HCT116 (cell line): ENCODE data around the gene CAMKMT. TPM values are rescaled to one million over a fixed set of nuclear protein-coding genes. Genes with fewer than 3 reads are reported as not detected.

Experiments used
- ATAC-seq: fragments of 200-7000 bp; cut with Tn5 transposase; 2 replicates; pipeline ENCODE4 v1.9.1; 2020; ENCODE audit warnings: mild to moderate bottlenecking, moderate library complexity
- BruUV-seq: library from RNA; stranded (reverse); fragments of 400-500 nt; replicated peaks from 2 replicates; lab custom pipeline; 2021; lab: Mats Ljungman, UMichigan
- CTCF ChIA-PET: fragments of 300-600 bp; sonication (Branson Sonifier 250); formaldehyde crosslinking; loops from one replicate; lab custom pipeline; 2021; ENCODE audit warnings: antibody characterized with exemption; lab: Charles Lee
- POLR2A ChIA-PET: fragments of 300-600, 350-600 bp; sonication (Branson Sonifier 250); formaldehyde crosslinking; loops from one replicate; lab custom pipeline; 2021; ENCODE audit warnings: antibody characterized with exemption; lab: Charles Lee
- RAD21 ChIA-PET, 2 experiments: fragments of 300-600 bp; sonication (Branson Sonifier 250); formaldehyde crosslinking; loops; one replicate each; lab custom pipeline; 2023; ENCODE audit warnings: low total read pairs in 2 of 2; ENCODE audit not compliant: uncharacterized antibody in 2 of 2, unreplicated experiment in 2 of 2, low non-redundant PET in 1 of 2; lab: Charles Lee
- DNase-seq: peaks from one replicate; pipeline ENCODE4 v3.0.0-alpha.2; 2010; ENCODE audit warnings: low read depth, low spot score
- H2AFZ ChIP-seq: fragments of 200-600 bp; shearing (Covaris generic), sonication (generic); 2 replicates; pipeline ENCODE4 v1.6.1; 2017; ENCODE audit warnings: low read depth, mixed run types, mixed read lengths, antibody characterized with exemption, low read length; ENCODE audit not compliant: poor library complexity, severe bottlenecking
- H3K27ac ChIP-seq: 2 replicates; pipeline ENCODE4 v1.5.1; 2012; ENCODE audit warnings: low read depth, low read length
- H3K27me3 ChIP-seq: fragments of 200-600 bp; sonication (generic); 2 replicates; pipeline ENCODE4 v1.6.1; 2016; ENCODE audit warnings: mixed run types, low read length, mixed read lengths; ENCODE audit not compliant: insufficient read depth
- H3K36me3 ChIP-seq, 2 experiments: fragments of 200-500 bp in 1 of 2; fragments of 200-600 bp in 1 of 2; sonication (Bioruptor generic) in 1 of 2; sonication (generic) in 1 of 2; 2 replicates each; pipeline versions ENCODE4 v1.5.1 to v1.6.1; 2014 to 2016; ENCODE audit warnings: low read length in 2 of 2, inconsistent platforms in 1 of 2, mixed read lengths in 1 of 2, mixed run types in 1 of 2; ENCODE audit not compliant: insufficient read depth in 2 of 2, control insufficient read depth in 1 of 2
- H3K4me1 ChIP-seq, 2 experiments: fragments of 200-600 bp in 1 of 2; sonication (generic) in 1 of 2; 2 replicates each; pipeline versions ENCODE4 v1.5.1 to v1.6.1; 2012 to 2017; ENCODE audit warnings: low read length in 2 of 2, inconsistent platforms in 1 of 2, mild to moderate bottlenecking in 1 of 2, mixed read lengths in 1 of 2, mixed run types in 1 of 2, moderate library complexity in 1 of 2; ENCODE audit not compliant: insufficient read depth in 2 of 2, control insufficient read depth in 1 of 2
- H3K4me2 ChIP-seq: fragments of 200-600 bp; sonication (generic); 2 replicates; pipeline ENCODE4 v1.6.1; 2017; ENCODE audit warnings: mixed run types, low read length, mixed read lengths
- H3K4me3 ChIP-seq, 2 experiments: fragments of 200-600 bp in 1 of 2; sonication (generic) in 1 of 2; replicated peaks in 1 of 2; 2 replicates each; pipeline ENCODE4 v1.5.1; 2011 to 2016; ENCODE audit warnings: low read length in 2 of 2, control low read depth in 1 of 2, low read depth in 1 of 2, mild to moderate bottlenecking in 1 of 2, mixed read lengths in 1 of 2, mixed run types in 1 of 2
- H3K79me2 ChIP-seq: fragments of 200-600 bp; sonication (generic); 2 replicates; pipeline ENCODE4 v1.6.1; 2017; ENCODE audit warnings: mild to moderate bottlenecking, mixed run types, low read length, moderate library complexity, mixed read lengths; ENCODE audit not compliant: insufficient read depth
- H3K9ac ChIP-seq: fragments of 200-600 bp; sonication (generic); 2 replicates; pipeline ENCODE4 v1.6.1; 2016; ENCODE audit warnings: low read length, mixed read lengths
- H3K9me2 ChIP-seq: fragments of 200-600 bp; sonication (generic), shearing (Covaris generic); 2 replicates; pipeline ENCODE4 v1.6.1; 2017; ENCODE audit warnings: mixed run types, mild to moderate bottlenecking, moderate library complexity; ENCODE audit not compliant: insufficient read depth
- H3K9me3 ChIP-seq, 2 experiments: fragments of 200-500 bp in 1 of 2; fragments of 200-600 bp in 1 of 2; sonication (Bioruptor generic) in 1 of 2; sonication (generic) in 1 of 2; 2 replicates each; pipeline ENCODE4 v1.6.1; 2014 to 2017; ENCODE audit warnings: low read length in 2 of 2, mixed read lengths in 2 of 2, inconsistent platforms in 1 of 2, low read depth in 1 of 2, mild to moderate bottlenecking in 1 of 2, mixed run types in 1 of 2, moderate library complexity in 1 of 2; ENCODE audit not compliant: control insufficient read depth in 1 of 2, insufficient read depth in 1 of 2
- H4K20me1 ChIP-seq: fragments of 200-600 bp; sonication (generic), shearing (Covaris generic); 2 replicates; pipeline ENCODE4 v1.6.1; 2017; ENCODE audit warnings: mixed run types, mild to moderate bottlenecking, moderate library complexity; ENCODE audit not compliant: insufficient read depth
- CBX3 ChIP-seq: IDR thresholded peaks from 2 replicates; pipeline ENCODE4 v1.6.1; 2012; ENCODE audit warnings: low read depth
- CEBPB ChIP-seq: IDR thresholded peaks from 2 replicates; pipeline ENCODE4 v1.6.1; 2012; ENCODE audit warnings: low read depth
- EGR1 ChIP-seq: IDR thresholded peaks from 2 replicates; pipeline ENCODE4 v1.6.1; 2012; ENCODE audit warnings: low read depth
- EZH2phosphoT487 ChIP-seq: fragments of 200-600 bp; IDR thresholded peaks from 2 replicates; pipeline ENCODE4 v1.6.1; 2018; ENCODE audit warnings: antibody characterized with exemption, borderline replicate concordance
- RAD21 ChIP-seq: IDR thresholded peaks from 2 replicates; pipeline ENCODE4 v1.6.1; 2012; ENCODE audit warnings: low read depth, mild to moderate bottlenecking
- SIN3A ChIP-seq: IDR thresholded peaks from 2 replicates; pipeline ENCODE4 v1.6.1; 2012; ENCODE audit warnings: low read depth
- SP1 ChIP-seq: IDR thresholded peaks from 2 replicates; pipeline ENCODE4 v1.6.1; 2012; ENCODE audit warnings: low read depth
- SRF ChIP-seq: IDR thresholded peaks from 2 replicates; pipeline ENCODE4 v1.6.1; 2012; ENCODE audit warnings: low read depth
- ZNF274 ChIP-seq: fragments of 200-500 bp; sonication (Bioruptor generic); IDR thresholded peaks from 2 replicates; pipeline ENCODE4 v1.6.1; 2014; ENCODE audit warnings: mild to moderate bottlenecking, low read depth, low read length, inconsistent platforms
- intact Hi-C: fragments of 100-400 bp; cut with micrococcal nuclease; formaldehyde crosslinking; loops from 2 replicates; pipeline ENCODE4 v1.10.0; 2022
- total RNA-seq: library from RNA; stranded (reverse); gene quantifications from one replicate; pipeline ENCODE4 v1.2.1, GENCODE V29; 2021; ENCODE audit not compliant: unreplicated experiment
- TF ChIP-seq, protein P1 (sequence below): IDR thresholded peaks from 2 replicates; pipeline ENCODE4 v1.6.1; 2011; ENCODE audit warnings: mild to moderate bottlenecking, low read length, moderate library complexity; ENCODE audit not compliant: insufficient replicate concordance; ENCODE audit errors: extremely low read depth
- TF ChIP-seq, protein P2 (sequence below): IDR thresholded peaks from 2 replicates; pipeline ENCODE4 v1.6.1; 2012
- TF ChIP-seq, protein P3 (sequence below): IDR thresholded peaks from 2 replicates; pipeline ENCODE4 v1.6.1; 2012
- TF ChIP-seq, protein P4 (sequence below), 3 experiments: fragments of 200-600 bp in 1 of 3; sonication (generic) in 1 of 3; IDR thresholded peaks in 2 of 3; conservative IDR thresholded peaks in 1 of 3; 2 replicates each; pipeline ENCODE4 v1.5.1; 2012 to 2017; ENCODE audit warnings: low read depth in 2 of 3, low read length in 2 of 3, antibody characterized with exemption in 1 of 3, borderline replicate concordance in 1 of 3, control low read depth in 1 of 3, mild to moderate bottlenecking in 1 of 3, mixed read lengths in 1 of 3, mixed run types in 1 of 3, moderate library complexity in 1 of 3; ENCODE audit not compliant: insufficient read depth in 1 of 3

CAMKMT gene
- total RNA-seq, 1 experiment from 2014 or later: 10.6 TPM

DNA sequence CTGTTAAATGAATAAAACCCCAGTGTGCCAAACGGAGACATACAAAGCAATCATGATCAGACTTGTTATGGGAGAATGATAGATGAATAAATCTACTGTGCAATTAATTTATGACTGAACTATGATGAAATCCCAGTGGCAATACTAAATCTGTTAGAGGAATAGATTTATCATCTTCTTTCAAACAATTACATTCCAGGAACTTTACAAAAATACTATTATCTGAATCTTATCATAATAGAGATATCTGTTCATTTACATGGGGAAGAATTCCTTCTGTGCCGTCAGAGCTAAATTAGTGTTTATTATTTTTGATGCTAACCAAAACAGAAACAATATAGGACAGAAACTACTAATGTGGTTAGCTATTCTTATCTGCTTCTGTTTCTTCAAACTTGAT lies 208.5 kb downstream of the CAMKMT start:
- no peak overlapping the region for H2AFZ ChIP-seq
- H3K9ac ChIP-seq: no peak overlapping the region
- no peaks in the 10 kb centered on the region for H3K27me3 ChIP-seq
- H3K27ac ChIP-seq: no peak overlapping the region
- H3K79me2 ChIP-seq: no peaks in the 10 kb centered on the region
- CTCF ChIA-PET: interaction anchor here (0.8 kb wide), 1 partner anchor 91 kb away, joined by 3 read pairs; no protein-coding TSS in a partner anchor
- no peak overlapping the region for H3K4me2 ChIP-seq
- H3K4me1 ChIP-seq: peaks cover 0 to 6% of the 10 kb centered on the region in 2 experiments; a peak in 1 of 4 replicates
- intact Hi-C loops: no loop called here
- no peaks in the 10 kb centered on the region for H3K9me2 ChIP-seq
- RAD21 ChIA-PET: no interaction called here
- H3K4me3 ChIP-seq: no peak overlapping the region
- no peaks in the 10 kb centered on the region for H3K36me3 ChIP-seq
- H3K9me3 ChIP-seq: no peaks in the 10 kb centered on the region
- no TSS peak for BruUV-seq
- DNase-seq: no peak
- no peak for ATAC-seq
- no peaks in the 10 kb centered on the region for H4K20me1 ChIP-seq
- POLR2A ChIA-PET: no interaction called here
- TF ChIP-seq ZNF274 (no peak), SRF (no peak), CEBPB (no peak), EGR1 (no peak), RAD21 (no peak), SP1 (no peak), EZH2phosphoT487 (no peak), CBX3 (no peak), SIN3A (no peak)
- TF ChIP-seq, protein P1, sequence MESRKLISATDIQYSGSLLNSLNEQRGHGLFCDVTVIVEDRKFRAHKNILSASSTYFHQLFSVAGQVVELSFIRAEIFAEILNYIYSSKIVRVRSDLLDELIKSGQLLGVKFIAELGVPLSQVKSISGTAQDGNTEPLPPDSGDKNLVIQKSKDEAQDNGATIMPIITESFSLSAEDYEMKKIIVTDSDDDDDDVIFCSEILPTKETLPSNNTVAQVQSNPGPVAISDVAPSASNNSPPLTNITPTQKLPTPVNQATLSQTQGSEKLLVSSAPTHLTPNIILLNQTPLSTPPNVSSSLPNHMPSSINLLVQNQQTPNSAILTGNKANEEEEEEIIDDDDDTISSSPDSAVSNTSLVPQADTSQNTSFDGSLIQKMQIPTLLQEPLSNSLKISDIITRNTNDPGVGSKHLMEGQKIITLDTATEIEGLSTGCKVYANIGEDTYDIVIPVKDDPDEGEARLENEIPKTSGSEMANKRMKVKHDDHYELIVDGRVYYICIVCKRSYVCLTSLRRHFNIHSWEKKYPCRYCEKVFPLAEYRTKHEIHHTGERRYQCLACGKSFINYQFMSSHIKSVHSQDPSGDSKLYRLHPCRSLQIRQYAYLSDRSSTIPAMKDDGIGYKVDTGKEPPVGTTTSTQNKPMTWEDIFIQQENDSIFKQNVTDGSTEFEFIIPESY: no peak
- TF ChIP-seq, protein P2, sequence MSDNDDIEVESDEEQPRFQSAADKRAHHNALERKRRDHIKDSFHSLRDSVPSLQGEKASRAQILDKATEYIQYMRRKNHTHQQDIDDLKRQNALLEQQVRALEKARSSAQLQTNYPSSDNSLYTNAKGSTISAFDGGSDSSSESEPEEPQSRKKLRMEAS: no peak
- TF ChIP-seq, protein P3, sequence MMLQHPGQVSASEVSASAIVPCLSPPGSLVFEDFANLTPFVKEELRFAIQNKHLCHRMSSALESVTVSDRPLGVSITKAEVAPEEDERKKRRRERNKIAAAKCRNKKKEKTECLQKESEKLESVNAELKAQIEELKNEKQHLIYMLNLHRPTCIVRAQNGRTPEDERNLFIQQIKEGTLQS: no peak
- TF ChIP-seq, protein P4, sequence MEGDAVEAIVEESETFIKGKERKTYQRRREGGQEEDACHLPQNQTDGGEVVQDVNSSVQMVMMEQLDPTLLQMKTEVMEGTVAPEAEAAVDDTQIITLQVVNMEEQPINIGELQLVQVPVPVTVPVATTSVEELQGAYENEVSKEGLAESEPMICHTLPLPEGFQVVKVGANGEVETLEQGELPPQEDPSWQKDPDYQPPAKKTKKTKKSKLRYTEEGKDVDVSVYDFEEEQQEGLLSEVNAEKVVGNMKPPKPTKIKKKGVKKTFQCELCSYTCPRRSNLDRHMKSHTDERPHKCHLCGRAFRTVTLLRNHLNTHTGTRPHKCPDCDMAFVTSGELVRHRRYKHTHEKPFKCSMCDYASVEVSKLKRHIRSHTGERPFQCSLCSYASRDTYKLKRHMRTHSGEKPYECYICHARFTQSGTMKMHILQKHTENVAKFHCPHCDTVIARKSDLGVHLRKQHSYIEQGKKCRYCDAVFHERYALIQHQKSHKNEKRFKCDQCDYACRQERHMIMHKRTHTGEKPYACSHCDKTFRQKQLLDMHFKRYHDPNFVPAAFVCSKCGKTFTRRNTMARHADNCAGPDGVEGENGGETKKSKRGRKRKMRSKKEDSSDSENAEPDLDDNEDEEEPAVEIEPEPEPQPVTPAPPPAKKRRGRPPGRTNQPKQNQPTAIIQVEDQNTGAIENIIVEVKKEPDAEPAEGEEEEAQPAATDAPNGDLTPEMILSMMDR (IDR thresholded peaks at IDR 0.05 in 2 of 3, conservative IDR thresholded peaks at IDR 0.05 in 1 of 3; ENCODE audit: borderline replicate concordance in 1 of 3, insufficient read depth in 1 of 3, low read depth in 2 of 3, low read length in 2 of 3): no peak
